Activated T-cell treated with anti-CD3 and anti-CD28 coated beads, Interleukin-2, amount 50 U/mL, for 72 hours (primary cell): Measurements from ENCODE around the gene AGFG2. TPM values are rescaled to one million over a fixed set of nuclear protein-coding genes. Genes with fewer than 3 reads are reported as not detected.
"Not testable (repeated sequence)": the region's sequence is repeated elsewhere in the genome, so short reads cannot be mapped to it uniquely, and the experiment has no call there.

Experiments used
- ATAC-seq, 2 donors: fragments of 150-1000 bp; cut with Tn5 transposase; replicated peaks in 1 of 2; 2 replicates each; pipeline ENCODE4 v1.10.0; 2021; ENCODE audit warnings: moderate library complexity in 2 of 2, mild to moderate bottlenecking in 1 of 2
- DNase-seq, 2 donors: peaks; one replicate each; pipeline ENCODE4 v3.0.0; 2021 to 2022; ENCODE audit warnings: mixed read lengths in 1 of 2
- H3K27ac Mint-ChIP-seq: one replicate; pipeline ENCODE4 v1.8.0; 2022; ENCODE audit warnings: mild to moderate bottlenecking, moderate library complexity, mixed read lengths
- H3K27me3 Mint-ChIP-seq: one replicate; pipeline ENCODE4 v1.8.0; 2022; ENCODE audit warnings: low read depth, mixed read lengths
- H3K36me3 Mint-ChIP-seq, 2 donors: one replicate each; pipeline ENCODE4 v1.8.0; 2022; ENCODE audit warnings: mixed read lengths in 2 of 2, mild to moderate bottlenecking in 1 of 2; ENCODE audit not compliant: insufficient read depth in 2 of 2
- H3K4me1 Mint-ChIP-seq: one replicate; pipeline ENCODE4 v1.8.0; 2022; ENCODE audit warnings: low read depth, mixed read lengths
- H3K4me3 Mint-ChIP-seq, 2 donors: one replicate each; pipeline ENCODE4 v1.8.0; 2022; ENCODE audit warnings: mild to moderate bottlenecking in 2 of 2, mixed read lengths in 2 of 2, moderate library complexity in 2 of 2
- H3K9me3 Mint-ChIP-seq, 2 donors: one replicate each; pipeline ENCODE4 v1.8.0; 2022; ENCODE audit warnings: mixed read lengths in 2 of 2
- total RNA-seq, 2 donors: library from RNA; stranded (reverse); gene quantifications; one replicate each; pipeline ENCODE4 v1.2.3, GENCODE V29; 2022

Gene AGFG2, protein sequence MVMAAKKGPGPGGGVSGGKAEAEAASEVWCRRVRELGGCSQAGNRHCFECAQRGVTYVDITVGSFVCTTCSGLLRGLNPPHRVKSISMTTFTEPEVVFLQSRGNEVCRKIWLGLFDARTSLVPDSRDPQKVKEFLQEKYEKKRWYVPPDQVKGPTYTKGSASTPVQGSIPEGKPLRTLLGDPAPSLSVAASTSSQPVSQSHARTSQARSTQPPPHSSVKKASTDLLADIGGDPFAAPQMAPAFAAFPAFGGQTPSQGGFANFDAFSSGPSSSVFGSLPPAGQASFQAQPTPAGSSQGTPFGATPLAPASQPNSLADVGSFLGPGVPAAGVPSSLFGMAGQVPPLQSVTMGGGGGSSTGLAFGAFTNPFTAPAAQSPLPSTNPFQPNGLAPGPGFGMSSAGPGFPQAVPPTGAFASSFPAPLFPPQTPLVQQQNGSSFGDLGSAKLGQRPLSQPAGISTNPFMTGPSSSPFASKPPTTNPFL
- 10 to 100 TPM; 35.5 to 53.7 TPM for total RNA-seq

DNA sequence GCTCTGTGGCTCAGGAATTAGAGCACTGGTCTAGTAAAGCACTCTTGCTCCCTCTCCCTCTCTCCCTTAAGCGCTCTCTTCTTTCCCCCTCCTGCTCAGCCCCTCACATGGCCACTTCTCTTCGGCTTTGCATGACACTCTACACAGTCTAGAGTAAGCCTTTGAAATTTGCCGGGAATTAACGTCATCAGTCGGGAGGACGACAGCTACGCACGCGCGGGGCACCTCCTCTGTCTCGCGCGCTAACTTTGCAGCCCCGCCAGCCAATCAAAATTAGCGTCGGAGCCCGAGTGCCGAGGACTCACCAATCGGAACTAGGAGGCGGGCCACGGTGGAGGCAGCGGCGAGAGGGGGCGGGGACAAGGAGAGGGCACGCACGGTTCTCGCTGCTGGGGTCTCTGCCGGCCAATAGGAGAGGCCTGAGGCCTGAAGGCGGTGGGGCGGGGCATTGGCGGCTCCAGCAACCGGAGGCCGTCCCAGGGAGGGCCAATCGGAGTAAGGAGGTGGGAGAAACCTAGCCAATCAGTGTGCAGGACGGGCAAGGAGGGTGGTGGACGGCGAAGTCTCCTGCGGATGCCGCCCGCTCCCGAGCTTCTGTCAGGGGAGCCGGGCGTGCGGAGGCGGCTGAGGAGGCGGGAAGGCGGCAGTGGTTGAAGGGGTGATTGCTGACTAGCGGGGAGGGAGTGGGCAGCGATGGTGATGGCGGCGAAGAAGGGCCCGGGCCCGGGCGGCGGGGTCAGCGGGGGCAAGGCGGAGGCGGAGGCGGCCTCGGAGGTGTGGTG, at the start of gene AGFG2:
Gene AGFG2 (plus strand): TSS at position 550 of the 782 bp plus-strand sequence. CDS start 144 bp downstream, at position 694.
- peak within 1 kb of the TSS; percentile 83 to 99 for H3K4me3 Mint-ChIP-seq
- peak within 1 kb of the TSS; percentile 79 for H3K27ac Mint-ChIP-seq
- H3K36me3 Mint-ChIP-seq: peaks cover 6 to 7% of the 10 kb centered on the region in 2 donors
- ATAC-seq: peak; percentile 91 to 93
- peak; percentile 100 for DNase-seq
- H3K9me3 Mint-ChIP-seq: no peaks in the 10 kb centered on the region
- H3K27me3 Mint-ChIP-seq: no peaks in the 10 kb centered on the region
- peaks cover 48% of the 10 kb centered on the region for H3K4me1 Mint-ChIP-seq

DNA sequence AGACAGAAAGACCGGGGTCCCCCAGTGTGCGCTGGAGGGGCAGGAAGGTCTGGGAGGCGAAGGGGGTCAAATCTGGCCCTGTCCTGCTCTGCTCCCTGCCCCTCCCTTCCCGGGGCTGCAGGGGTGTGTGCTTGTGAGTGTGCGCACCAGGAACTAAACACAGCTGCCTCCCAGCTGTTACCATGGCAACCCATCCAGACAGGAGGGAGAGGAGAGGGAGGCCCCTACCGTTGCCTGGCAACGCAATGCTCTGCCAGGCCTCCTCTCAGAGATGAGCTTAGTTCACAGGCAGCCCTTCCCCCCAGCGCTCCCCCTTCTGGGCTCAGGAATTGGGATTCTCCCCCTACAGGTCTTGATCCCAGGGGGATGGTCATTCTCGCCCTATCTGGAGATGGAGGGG, 49.2 kb upstream of the AGFG2 start:
- ATAC-seq (no peak), DNase-seq (no peak)
- Mint-ChIP-seq H3K27me3 (no peaks in the 10 kb centered on the region), H3K4me1 (peaks cover 5% of the 10 kb centered on the region), H3K27ac (no peak overlapping the region), H3K36me3 (no peaks in the 10 kb centered on the region), H3K4me3 (no peak overlapping the region), H3K9me3 (no peaks in the 10 kb centered on the region)

DNA sequence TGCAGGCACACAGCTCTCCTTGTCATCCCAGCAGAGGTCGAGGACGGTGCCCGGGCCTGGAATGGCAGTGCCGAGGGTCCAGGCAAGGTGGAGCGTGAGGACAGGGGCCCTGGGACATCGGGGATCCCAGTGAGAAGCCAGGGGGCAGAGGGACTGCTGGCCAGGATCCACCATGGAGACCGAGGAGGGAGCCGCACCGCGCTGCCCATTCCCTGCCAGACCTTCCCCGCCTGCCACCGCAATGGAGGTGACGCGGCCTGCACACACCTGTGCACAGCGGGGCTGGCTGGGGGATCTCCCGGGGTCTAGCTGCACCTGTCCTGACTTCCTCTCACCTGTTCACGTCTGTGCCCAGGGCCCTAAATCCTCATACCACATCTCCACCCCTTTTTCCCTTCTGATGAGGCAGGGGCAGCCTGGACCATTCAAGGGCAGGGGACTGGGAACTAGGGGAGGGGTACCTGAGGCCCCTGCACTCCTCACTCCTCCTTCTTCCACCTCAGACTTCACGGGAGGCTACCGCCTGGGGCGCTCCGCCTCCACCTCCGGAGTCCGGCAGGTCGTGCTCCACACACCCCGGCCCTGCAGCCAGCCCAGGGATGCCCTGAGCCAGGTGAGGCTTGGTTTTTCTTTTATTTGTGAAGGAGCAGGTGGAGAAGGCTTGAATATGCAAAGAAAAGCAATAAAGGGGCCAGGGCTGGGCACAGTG, 48.4 kb upstream of the AGFG2 start:
- no peak overlapping the region for H3K27ac Mint-ChIP-seq
- no peaks in the 10 kb centered on the region for H3K9me3 Mint-ChIP-seq
- H3K27me3 Mint-ChIP-seq: no peaks in the 10 kb centered on the region
- no peak overlapping the region for H3K4me3 Mint-ChIP-seq
- no peaks in the 10 kb centered on the region for H3K36me3 Mint-ChIP-seq
- ATAC-seq: no peak
- no peak for DNase-seq
- H3K4me1 Mint-ChIP-seq: peaks cover 5% of the 10 kb centered on the region

DNA sequence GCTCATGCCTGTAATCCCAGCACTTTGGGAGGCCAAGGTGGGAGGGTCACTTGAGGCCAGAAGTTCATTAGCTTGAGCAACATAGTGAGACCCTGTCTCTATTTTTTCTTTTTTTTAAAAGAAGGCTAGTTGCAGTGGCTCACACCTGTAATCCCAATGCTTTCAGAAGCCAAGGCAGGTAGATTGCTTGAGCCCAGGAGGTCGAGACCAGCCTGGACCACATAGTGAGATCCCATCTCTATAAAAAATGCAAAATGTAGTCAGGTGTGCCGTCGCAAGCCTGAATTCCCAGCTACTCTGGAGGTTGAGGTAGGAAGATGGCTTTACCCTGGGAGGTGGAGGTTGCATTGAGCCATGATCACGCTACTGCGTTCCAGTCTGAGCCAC, 47.8 kb upstream of the AGFG2 start:
- no peak for ATAC-seq
- H3K27me3 Mint-ChIP-seq: no peaks in the 10 kb centered on the region
- peaks cover 5% of the 10 kb centered on the region for H3K4me1 Mint-ChIP-seq
- H3K9me3 Mint-ChIP-seq: no peaks in the 10 kb centered on the region
- no peak overlapping the region for H3K4me3 Mint-ChIP-seq
- no peak overlapping the region for H3K27ac Mint-ChIP-seq
- no peaks in the 10 kb centered on the region for H3K36me3 Mint-ChIP-seq
- no peak for DNase-seq

DNA sequence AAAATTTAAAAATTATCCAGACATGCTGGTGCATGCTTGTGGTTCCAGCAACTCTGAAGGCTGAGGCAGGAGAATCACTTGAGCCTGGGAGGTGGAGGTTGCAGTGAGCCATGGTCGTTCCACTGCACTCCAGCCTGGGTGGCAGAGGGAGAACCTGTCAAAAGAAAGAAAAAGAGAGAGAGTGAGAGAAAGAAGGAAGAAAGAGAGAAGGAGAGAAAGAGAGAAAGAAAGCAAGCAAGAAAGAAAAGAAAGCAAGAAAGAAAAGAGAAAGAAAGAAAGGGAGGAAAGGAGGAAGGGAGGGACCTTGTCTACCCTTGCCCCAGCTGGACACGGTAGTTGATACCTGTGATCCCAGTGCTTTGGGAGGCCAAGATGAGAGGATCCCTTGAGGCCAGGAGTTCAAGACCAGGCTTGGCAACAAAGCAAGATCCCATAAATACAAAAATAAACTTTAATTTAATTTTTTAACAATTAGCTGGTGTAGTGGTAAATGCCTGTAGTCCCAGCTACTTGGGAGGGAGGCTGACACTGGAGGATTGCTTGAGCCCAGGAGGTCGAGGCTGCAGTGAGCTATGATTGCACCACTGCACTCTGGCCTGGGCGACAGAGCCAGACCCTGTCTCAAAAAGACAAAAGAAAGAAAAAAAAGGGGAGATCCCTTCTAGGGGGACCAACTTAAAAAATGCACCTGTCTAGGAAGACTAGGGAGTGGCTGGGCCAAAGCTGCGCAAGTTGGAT, 46.1 kb upstream of the AGFG2 start:
- Mint-ChIP-seq H3K9me3 (no peaks in the 10 kb centered on the region), H3K4me1 (peaks cover 5% of the 10 kb centered on the region), H3K36me3 (no peaks in the 10 kb centered on the region), H3K27ac (no peak overlapping the region), H3K27me3 (no peaks in the 10 kb centered on the region), H3K4me3 (peak overlapping the region; percentile 71 to 78)
- ATAC-seq (peak; percentile 5), DNase-seq (no peak)

DNA sequence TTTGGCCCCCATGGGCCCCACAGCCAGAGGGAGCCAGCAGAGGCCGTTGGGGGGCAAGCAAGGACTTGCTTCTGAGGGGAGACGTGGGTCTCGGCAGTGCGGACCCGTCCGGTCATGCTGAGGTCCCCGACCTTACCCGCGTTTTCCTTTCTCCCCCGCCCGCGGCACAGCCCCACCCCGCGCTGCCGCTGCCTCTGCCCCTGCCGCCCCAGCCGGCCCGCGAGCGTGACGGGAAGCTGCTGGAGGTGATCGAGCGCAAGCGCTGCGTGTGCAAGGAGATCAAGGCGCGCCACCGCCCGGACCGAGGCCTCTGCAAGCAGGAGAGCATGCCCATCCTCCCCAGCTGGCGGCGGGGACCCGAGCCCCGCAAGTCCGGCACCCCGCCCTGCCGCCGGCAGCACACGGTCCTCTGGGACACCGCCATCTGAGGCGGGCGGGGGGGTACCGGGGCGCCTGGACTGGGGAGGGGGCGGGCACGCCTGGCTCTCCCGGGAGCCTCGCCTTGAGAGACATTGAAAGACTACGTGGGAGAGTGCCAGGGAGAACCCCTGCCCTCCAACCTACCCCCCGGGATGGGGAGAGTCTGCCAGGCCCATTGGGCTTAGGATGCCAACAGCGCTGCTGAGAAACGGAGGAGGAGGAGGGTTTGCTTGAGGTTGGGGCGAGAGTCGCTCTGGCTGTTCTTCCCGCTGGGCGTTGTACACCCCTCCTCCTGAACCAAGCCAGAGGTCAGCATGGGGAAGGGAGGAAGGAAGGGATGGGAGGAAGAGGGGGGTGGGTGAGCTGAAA, 45.3 kb upstream of the AGFG2 start:
- H3K27ac Mint-ChIP-seq: no peak overlapping the region
- H3K36me3 Mint-ChIP-seq: no peaks in the 10 kb centered on the region

DNA sequence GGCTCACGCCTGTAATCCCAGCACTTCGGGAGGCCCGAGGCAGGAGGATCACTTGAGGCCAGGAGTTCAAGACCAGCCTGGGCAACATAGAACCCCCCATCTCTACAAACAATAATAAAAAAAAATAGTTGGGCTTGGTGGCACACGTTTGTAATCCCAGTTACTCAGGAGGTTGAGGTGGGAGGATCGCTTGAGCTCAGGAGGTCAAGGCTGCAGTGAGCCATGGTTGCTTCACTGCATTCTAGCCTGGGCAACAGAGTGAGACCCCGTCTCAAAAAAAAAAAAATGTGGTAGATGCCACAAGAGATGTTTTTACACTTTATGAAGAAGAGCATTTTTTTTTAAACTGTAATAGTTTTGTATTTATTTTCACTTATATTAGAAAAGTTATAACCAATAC, 42.5 kb upstream of the AGFG2 start:
- Mint-ChIP-seq H3K9me3 (no peaks in the 10 kb centered on the region), H3K36me3 (no peaks in the 10 kb centered on the region), H3K4me1 (peaks cover 5% of the 10 kb centered on the region), H3K4me3 (no peak overlapping the region), H3K27ac (no peak overlapping the region), H3K27me3 (no peaks in the 10 kb centered on the region)
- no peak for DNase-seq
- no peak for ATAC-seq

More for the DNA sequence above, 45.3 kb upstream of the AGFG2 start:
- Mint-ChIP-seq H3K4me1 (peaks cover 5% of the 10 kb centered on the region), H3K27me3 (no peaks in the 10 kb centered on the region), H3K4me3 (peak overlapping the region; percentile 71 to 78), H3K9me3 (no peaks in the 10 kb centered on the region)
- DNase-seq: peak; percentile 77
- peak; percentile 91 to 94 for ATAC-seq

DNA sequence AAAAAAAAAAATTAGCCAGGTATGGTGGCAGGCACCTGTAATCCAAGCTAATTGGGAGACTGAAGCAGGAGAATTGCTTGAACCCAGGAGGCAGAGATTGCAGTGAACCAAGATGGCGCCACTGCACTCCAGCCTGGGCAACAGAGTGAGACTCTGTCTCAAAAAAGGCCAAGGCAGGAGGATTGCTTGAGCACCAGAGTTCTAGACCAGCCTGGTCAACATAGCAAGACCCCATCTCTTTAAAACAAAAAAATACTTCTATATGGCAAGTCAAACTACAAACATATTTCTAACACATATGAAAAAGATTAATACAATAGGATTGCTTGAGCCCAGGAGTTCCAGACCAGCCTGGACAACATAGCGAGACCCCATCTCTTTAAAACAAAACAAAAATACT, 38.3 kb upstream of the AGFG2 start:
- not testable (repeated sequence) for H3K4me3 Mint-ChIP-seq, H3K9me3 Mint-ChIP-seq, H3K36me3 Mint-ChIP-seq, H3K27me3 Mint-ChIP-seq, ATAC-seq, H3K4me1 Mint-ChIP-seq, DNase-seq, H3K27ac Mint-ChIP-seq

DNA sequence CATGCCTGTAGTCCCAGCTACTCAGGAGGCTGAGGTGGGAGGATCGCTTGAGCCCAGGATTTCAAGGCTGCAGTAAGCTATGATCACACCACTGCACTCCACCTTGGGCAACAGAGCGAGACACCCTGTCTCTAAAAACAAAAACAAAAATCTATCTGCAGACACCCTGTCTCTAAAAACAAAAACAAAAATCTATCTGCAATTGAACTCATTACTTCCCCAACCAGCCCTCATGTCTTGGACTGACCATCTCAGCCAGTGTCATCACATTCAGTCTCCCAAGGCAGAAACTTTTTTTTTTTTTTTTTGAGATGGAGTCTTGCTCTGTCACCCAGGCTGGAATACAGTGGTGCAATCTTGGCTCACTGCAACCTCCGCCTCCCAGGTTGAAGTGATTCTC, 35.0 kb upstream of the AGFG2 start:
- DNase-seq, H3K9me3 Mint-ChIP-seq: not testable (repeated sequence)

DNA sequence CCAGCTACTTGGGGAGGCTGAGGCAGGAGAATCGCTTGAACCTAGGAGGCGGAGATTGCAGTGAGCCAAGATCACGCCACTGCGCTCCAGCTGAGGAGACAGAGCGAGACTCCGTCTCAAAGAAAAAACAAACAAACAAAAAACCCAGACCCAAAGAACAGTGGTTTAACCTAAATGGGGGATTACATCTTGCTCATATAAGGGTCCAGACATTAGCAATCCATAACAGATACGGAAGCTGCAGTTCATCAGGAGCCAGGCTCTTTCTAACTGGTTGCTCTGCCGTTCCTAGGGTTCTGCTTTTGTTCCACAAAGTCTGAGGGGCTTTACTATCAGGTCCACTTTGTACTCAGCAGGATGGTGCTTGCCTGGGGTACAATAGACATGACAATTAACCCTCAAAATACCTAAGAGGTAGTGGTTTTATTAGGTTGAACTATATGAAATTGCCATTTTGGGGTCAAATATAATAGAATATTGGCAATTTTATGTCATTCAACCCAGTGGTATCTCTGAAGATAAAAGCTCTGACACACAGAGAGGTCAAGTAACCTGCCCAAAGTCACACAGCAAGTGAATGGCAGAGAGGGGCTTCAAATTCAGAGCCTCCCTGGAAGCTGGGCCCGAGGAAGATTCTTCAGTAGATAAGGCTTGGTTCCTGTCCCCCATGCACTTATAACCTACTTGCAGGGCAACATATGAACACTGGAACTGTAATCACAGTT, 34.0 kb upstream of the AGFG2 start:
- Mint-ChIP-seq H3K4me3 (no peak overlapping the region), H3K36me3 (no peaks in the 10 kb centered on the region), H3K27ac (no peak overlapping the region), H3K4me1 (no peaks in the 10 kb centered on the region), H3K27me3 (no peaks in the 10 kb centered on the region), H3K9me3 (no peaks in the 10 kb centered on the region)
- no peak for ATAC-seq
- DNase-seq: no peak

More for the DNA sequence above, 35.0 kb upstream of the AGFG2 start:
- H3K4me3 Mint-ChIP-seq, H3K4me1 Mint-ChIP-seq, H3K36me3 Mint-ChIP-seq, H3K27me3 Mint-ChIP-seq, H3K27ac Mint-ChIP-seq, ATAC-seq: not testable (repeated sequence)

DNA sequence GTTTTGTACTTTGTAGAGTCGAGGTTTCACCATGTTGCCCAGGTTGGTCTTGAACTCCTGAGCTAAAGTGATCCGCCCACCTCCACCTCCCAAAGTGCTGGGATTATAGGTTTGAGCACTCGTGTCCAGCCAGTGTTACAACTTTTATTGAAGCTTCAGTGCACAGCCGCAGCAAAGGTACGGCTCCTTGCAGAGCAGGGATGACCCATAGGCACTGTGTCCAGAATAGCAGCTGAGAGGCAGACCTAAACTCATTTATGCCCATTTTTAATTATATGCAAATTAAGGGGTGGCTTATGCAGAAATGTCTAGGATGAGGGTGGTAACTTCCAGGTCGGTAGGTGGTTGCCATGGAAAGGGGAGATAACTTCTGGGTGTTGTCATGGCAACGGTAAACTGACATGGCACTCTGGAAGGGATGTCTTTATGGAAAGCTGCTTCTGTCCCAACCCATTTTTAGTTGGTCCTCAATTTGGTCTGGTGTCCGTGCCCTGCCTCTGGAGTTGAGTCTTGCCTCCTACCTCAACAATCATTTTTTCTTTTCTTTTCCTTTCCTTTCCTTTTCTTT, 32.6 kb upstream of the AGFG2 start:
- H3K36me3 Mint-ChIP-seq: no peaks in the 10 kb centered on the region
- no peaks in the 10 kb centered on the region for H3K27me3 Mint-ChIP-seq
- ATAC-seq (no peak), DNase-seq (no peak)
- H3K27ac Mint-ChIP-seq: no peak overlapping the region
- no peaks in the 10 kb centered on the region for H3K4me1 Mint-ChIP-seq
- H3K4me3 Mint-ChIP-seq: no peak overlapping the region
- no peaks in the 10 kb centered on the region for H3K9me3 Mint-ChIP-seq
